ENCODE data around the gene GRID1.

GRCh38 chr10:85623758-85624157, 742.8 kb downstream of the GRID1 start:
- TF ChIP-seq CTCF (IDR thresholded peaks at IDR 0.05) (no peak), POLR2A (IDR thresholded peaks at IDR 0.05) (no peak)

Measured in lower leg skin (tissue), 3 donors.